Measurements from ENCODE around the gene DPH3.

- no peak for TF ChIP-seq POLR2AphosphoS5 (IDR thresholded peaks at IDR 0.05; ENCODE audit: low read depth, low read length)
- no peak for TF ChIP-seq TAF1 (IDR thresholded peaks at IDR 0.05; ENCODE audit: borderline replicate concordance, insufficient read depth, low read length)
- TF ChIP-seq REST (IDR thresholded peaks at IDR 0.05; ENCODE audit: insufficient read depth in 1 of 2, low read depth in 2 of 2, low read length in 2 of 2): no peak
These were observed 12.3 kb downstream of the DPH3 start for GRCh38 chr3:16252243-16252978.
